Stimulated activated CD8-positive, alpha-beta memory T cell treated with anti-CD3 and anti-CD28 coated beads, Interleukin-15, amount 100 ng/mL, for 1 hour (primary cell): Measurements from ENCODE around the gene HMCN2.

Source experiments
- DNase-seq: peaks from one replicate; pipeline ENCODE4 v3.0.0-alpha.2; 2020; ENCODE audit warnings: low read depth

The HMCN2 gene

GRCh38 chr9:130289711-130290241 is 24.2 kb downstream of the HMCN2 start:
- no peak for DNase-seq

- no peak for DNase-seq
Observed at GRCh38 chr9:130290291-130291181, 25.0 kb downstream of the HMCN2 start.

GRCh38 chr9:130291474-130291873 is 25.9 kb downstream of the HMCN2 start:
- no peak for DNase-seq

- no peak for DNase-seq
Observed at GRCh38 chr9:130292106-130292505, 26.5 kb downstream of the HMCN2 start.

- DNase-seq = no peak
Observed at GRCh38 chr9:130294664-130295063, 29.1 kb downstream of the HMCN2 start.

GRCh38 chr9:130295431-130295830 is 29.9 kb downstream of the HMCN2 start:
- no peak for DNase-seq

GRCh38 chr9:130295945-130296782 is 30.6 kb downstream of the HMCN2 start:
- no peak for DNase-seq

- no peak for DNase-seq
Observed at GRCh38 chr9:130296783-130297055, 31.2 kb downstream of the HMCN2 start.

GRCh38 chr9:130297371-130297770 is 31.8 kb downstream of the HMCN2 start:
- DNase-seq = no peak

GRCh38 chr9:130298662-130299279 is 33.2 kb downstream of the HMCN2 start:
- DNase-seq = no peak

- DNase-seq = no peak
Observed at GRCh38 chr9:130299785-130300615, 34.4 kb downstream of the HMCN2 start.

GRCh38 chr9:130300739-130301138 is 35.2 kb downstream of the HMCN2 start:
- DNase-seq = no peak

GRCh38 chr9:130301483-130302286 is 36.1 kb downstream of the HMCN2 start:
- DNase-seq = no peak

GRCh38 chr9:130302785-130303612 is 37.4 kb downstream of the HMCN2 start:
- DNase-seq = no peak

GRCh38 chr9:130303613-130304055 is 38.1 kb downstream of the HMCN2 start:
- no peak for DNase-seq

GRCh38 chr9:130304116-130304515 is 38.6 kb downstream of the HMCN2 start:
- DNase-seq = no peak

- DNase-seq = no peak
Observed at GRCh38 chr9:130304643-130305042, 39.1 kb downstream of the HMCN2 start.

- no peak for DNase-seq
Observed at GRCh38 chr9:130305381-130305780, 39.8 kb downstream of the HMCN2 start.

GRCh38 chr9:130306823-130307666 is 41.5 kb downstream of the HMCN2 start:
- DNase-seq = no peak
